Mesendoderm (in vitro differentiated cells): ENCODE measurements around the gene FAM110C.

Experiments
- DNase-seq: peaks from one replicate; pipeline ENCODE4 v3.0.0; 2013
- H2AK5ac ChIP-seq: 2 replicates; pipeline ENCODE4 v1.6.1; 2013; ENCODE audit warnings: low read length, inconsistent platforms
- H2BK120ac ChIP-seq: 2 replicates; pipeline ENCODE4 v1.6.1; 2013; ENCODE audit warnings: low read depth, mild to moderate bottlenecking, low read length, moderate library complexity, mixed read lengths
- H2BK15ac ChIP-seq: replicated peaks from 2 replicates; pipeline ENCODE4 v1.6.1; 2013; ENCODE audit warnings: low read depth, mild to moderate bottlenecking, moderate library complexity
- H2BK5ac ChIP-seq: 2 replicates; pipeline ENCODE4 v1.6.1; 2013; ENCODE audit warnings: low read length, inconsistent platforms
- H3K18ac ChIP-seq: 2 replicates; pipeline ENCODE4 v1.6.1; 2013; ENCODE audit warnings: mild to moderate bottlenecking, low read length, mixed read lengths
- H3K23ac ChIP-seq: one replicate; pipeline ENCODE4 v1.6.1; 2013; ENCODE audit warnings: low read length
- H3K27ac ChIP-seq: 2 replicates; pipeline ENCODE4 v1.5.1; 2013; ENCODE audit warnings: low read depth, mild to moderate bottlenecking, inconsistent platforms, low read length, moderate library complexity
- H3K27me3 ChIP-seq: 2 replicates; pipeline ENCODE4 v1.6.1; 2013; ENCODE audit warnings: low read length, control low read depth, mild to moderate bottlenecking, inconsistent platforms; ENCODE audit not compliant: insufficient read depth, poor library complexity
- H3K36me3 ChIP-seq: 2 replicates; pipeline ENCODE4 v1.6.1; 2013; ENCODE audit warnings: low read length, inconsistent platforms; ENCODE audit not compliant: control insufficient read depth, insufficient read depth
- H3K4ac ChIP-seq: one replicate; pipeline ENCODE4 v1.6.1; 2013; ENCODE audit warnings: low read depth, mild to moderate bottlenecking, low read length, moderate library complexity
- H3K4me1 ChIP-seq: 2 replicates; pipeline ENCODE4 v1.6.1; 2013; ENCODE audit warnings: low read depth, low read length, inconsistent platforms; ENCODE audit not compliant: control insufficient read depth
- H3K4me2 ChIP-seq: 2 replicates; pipeline ENCODE4 v1.6.1; 2013; ENCODE audit warnings: low read length
- H3K4me3 ChIP-seq: 2 replicates; pipeline ENCODE4 v1.5.1; 2013; ENCODE audit warnings: mild to moderate bottlenecking, low read length
- H3K56ac ChIP-seq: one replicate; pipeline ENCODE4 v1.6.1; 2013; ENCODE audit warnings: low read length
- H3K79me1 ChIP-seq: 2 replicates; pipeline ENCODE4 v1.6.1; 2013; ENCODE audit warnings: low read length, inconsistent platforms
- H3K79me2 ChIP-seq: 2 replicates; pipeline ENCODE4 v1.6.1; 2013; ENCODE audit warnings: mild to moderate bottlenecking, low read length; ENCODE audit not compliant: control insufficient read depth, insufficient read depth
- H3K9ac ChIP-seq: 2 replicates; pipeline ENCODE4 v1.6.1; 2013; ENCODE audit warnings: low read length, inconsistent platforms
- H4K5ac ChIP-seq: one replicate; pipeline ENCODE4 v1.6.1; 2013; ENCODE audit warnings: low read length
- H4K8ac ChIP-seq: one replicate; pipeline ENCODE4 v1.6.1; 2013; ENCODE audit warnings: low read depth, mild to moderate bottlenecking, control low read depth, low read length, moderate library complexity
- WGBS: extraction: QIAGEN DNeasy Blood & Tissue Kit; methylation state at CpG from one replicate; pipeline ENCODE4 v1.1.7; 2013; ENCODE audit warnings: low lambda C conversion rate, missing lambda C conversion rate; ENCODE audit not compliant: insufficient coverage; ENCODE audit errors: extremely low coverage; 5-methylcytosine and 5-hydroxymethylcytosine counted together

FAM110C gene

GRCh38 chr2:66853-67252 lies 20.5 kb upstream of the FAM110C start:
- no peaks in the 10 kb centered on the region for H3K4me1 ChIP-seq
- no peak overlapping the region for H2BK5ac ChIP-seq
- no peak overlapping the region for H2BK120ac ChIP-seq
- no peak overlapping the region for H4K5ac ChIP-seq
- no peak overlapping the region for H2BK15ac ChIP-seq
- no peak overlapping the region for H3K56ac ChIP-seq
- no peak for DNase-seq
- no peak overlapping the region for H3K18ac ChIP-seq
- no peaks in the 10 kb centered on the region for H3K79me1 ChIP-seq
- H4K8ac ChIP-seq = no peak overlapping the region
- H3K27ac ChIP-seq = no peak overlapping the region
- H3K9ac ChIP-seq = no peak overlapping the region
- no peak overlapping the region for H3K4me2 ChIP-seq
- no peaks in the 10 kb centered on the region for H3K27me3 ChIP-seq
- no peak overlapping the region for H3K4ac ChIP-seq
- H2AK5ac ChIP-seq = no peak overlapping the region
- no peaks in the 10 kb centered on the region for H3K36me3 ChIP-seq
- H3K79me2 ChIP-seq = no peaks in the 10 kb centered on the region
- H3K4me3 ChIP-seq = no peak overlapping the region
- H3K23ac ChIP-seq = peak overlapping the region; percentile 50
- no CpG with 5 or more reads among the region's 17 CpGs for WGBS

GRCh38 chr2:65121-65520 lies 18.8 kb upstream of the FAM110C start:
- H3K9ac ChIP-seq = no peak overlapping the region
- no peak overlapping the region for H2BK15ac ChIP-seq
- H3K79me2 ChIP-seq = no peaks in the 10 kb centered on the region
- no peak overlapping the region for H3K4me2 ChIP-seq
- no peak overlapping the region for H3K56ac ChIP-seq
- H3K27ac ChIP-seq = no peak overlapping the region
- H2AK5ac ChIP-seq = no peak overlapping the region
- no peak overlapping the region for H2BK5ac ChIP-seq
- no peak overlapping the region for H3K4ac ChIP-seq
- no peaks in the 10 kb centered on the region for H3K36me3 ChIP-seq
- H3K4me1 ChIP-seq = no peaks in the 10 kb centered on the region
- H3K18ac ChIP-seq = no peak overlapping the region
- no peaks in the 10 kb centered on the region for H3K27me3 ChIP-seq
- H4K8ac ChIP-seq = no peak overlapping the region
- H3K79me1 ChIP-seq = no peaks in the 10 kb centered on the region
- DNase-seq = peak; percentile 34
- H4K5ac ChIP-seq = no peak overlapping the region
- no peak overlapping the region for H3K23ac ChIP-seq
- H2BK120ac ChIP-seq = no peak overlapping the region
- H3K4me3 ChIP-seq = no peak overlapping the region
- no CpG with 5 or more reads among the region's 4 CpGs for WGBS

- Histone ChIP-seq H4K5ac (no peak overlapping the region), H4K8ac (no peak overlapping the region), H3K4ac (no peak overlapping the region), H3K27me3 (no peaks in the 10 kb centered on the region), H3K18ac (no peak overlapping the region), H2BK120ac (no peak overlapping the region), H3K4me1 (no peaks in the 10 kb centered on the region), H3K4me2 (no peak overlapping the region), H3K27ac (no peak overlapping the region), H3K79me1 (no peaks in the 10 kb centered on the region), H3K56ac (no peak overlapping the region), H3K9ac (no peak overlapping the region), H3K79me2 (no peaks in the 10 kb centered on the region), H3K4me3 (no peak overlapping the region), H2AK5ac (no peak overlapping the region), H2BK15ac (no peak overlapping the region), H2BK5ac (no peak overlapping the region), H3K23ac (no peak overlapping the region), H3K36me3 (no peaks in the 10 kb centered on the region)
- no peak for DNase-seq
- no CpG with 5 or more reads among the region's 4 CpGs for WGBS
Observed at GRCh38 chr2:55587-56448, 9.5 kb upstream of the FAM110C start.

GRCh38 chr2:51613-52012 lies 5.3 kb upstream of the FAM110C start:
- H3K4me3 ChIP-seq = no peak overlapping the region
- no peak for DNase-seq
- H3K79me1 ChIP-seq = no peaks in the 10 kb centered on the region
- no peaks in the 10 kb centered on the region for H3K4me1 ChIP-seq
- H3K56ac ChIP-seq = no peak overlapping the region
- H4K8ac ChIP-seq = no peak overlapping the region
- H3K9ac ChIP-seq = no peak overlapping the region
- no peak overlapping the region for H4K5ac ChIP-seq
- H2AK5ac ChIP-seq = no peak overlapping the region
- H2BK120ac ChIP-seq = no peak overlapping the region
- no peak overlapping the region for H3K18ac ChIP-seq
- H3K79me2 ChIP-seq = no peaks in the 10 kb centered on the region
- H3K27ac ChIP-seq = no peak overlapping the region
- H2BK5ac ChIP-seq = no peak overlapping the region
- H3K4me2 ChIP-seq = no peak overlapping the region
- no peak overlapping the region for H3K23ac ChIP-seq
- H3K4ac ChIP-seq = no peak overlapping the region
- no CpG with 5 or more reads among the region's 2 CpGs for WGBS
- H3K36me3 ChIP-seq = no peaks in the 10 kb centered on the region
- no peak overlapping the region for H2BK15ac ChIP-seq
- no peaks in the 10 kb centered on the region for H3K27me3 ChIP-seq

- H3K23ac ChIP-seq = no peak overlapping the region
- H3K18ac ChIP-seq = no peak overlapping the region
- H4K5ac ChIP-seq = no peak overlapping the region
- no peaks in the 10 kb centered on the region for H3K79me1 ChIP-seq
- no peak overlapping the region for H3K4me2 ChIP-seq
- no peak overlapping the region for H2AK5ac ChIP-seq
- no peaks in the 10 kb centered on the region for H3K36me3 ChIP-seq
- no peak overlapping the region for H3K56ac ChIP-seq
- H3K79me2 ChIP-seq = peaks cover 2% of the 10 kb centered on the region
- no peak overlapping the region for H2BK15ac ChIP-seq
- H3K4ac ChIP-seq = no peak overlapping the region
- H3K27ac ChIP-seq = no peak overlapping the region
- DNase-seq = peak; percentile 7
- H3K4me3 ChIP-seq = no peak overlapping the region
- H4K8ac ChIP-seq = no peak overlapping the region
- no peak overlapping the region for H2BK5ac ChIP-seq
- no peaks in the 10 kb centered on the region for H3K27me3 ChIP-seq
- no peak overlapping the region for H2BK120ac ChIP-seq
- H3K4me1 ChIP-seq = no peaks in the 10 kb centered on the region
- no peak overlapping the region for H3K9ac ChIP-seq
- WGBS = no CpG with 5 or more reads among the region's 3 CpGs
Observed at GRCh38 chr2:47737-48136, 1.4 kb upstream of the FAM110C start.

- Histone ChIP-seq H2BK120ac (no peak overlapping the region), H3K4me1 (no peaks in the 10 kb centered on the region), H3K4me3 (no peak overlapping the region), H3K79me2 (peaks cover 2% of the 10 kb centered on the region), H3K9ac (no peak overlapping the region), H2BK5ac (no peak overlapping the region), H3K27ac (no peak overlapping the region), H3K4ac (no peak overlapping the region), H3K79me1 (no peaks in the 10 kb centered on the region), H3K56ac (no peak overlapping the region), H3K36me3 (no peaks in the 10 kb centered on the region), H2BK15ac (no peak overlapping the region), H2AK5ac (no peak overlapping the region), H3K4me2 (no peak overlapping the region), H4K5ac (no peak overlapping the region), H3K23ac (no peak overlapping the region), H3K27me3 (no peaks in the 10 kb centered on the region), H3K18ac (no peak overlapping the region), H4K8ac (no peak overlapping the region)
- no peak for DNase-seq
- no CpG with 5 or more reads among the region's 14 CpGs for WGBS
Observed at GRCh38 chr2:47346-47725, 1.0 kb upstream of the FAM110C start.
